Measurements from ENCODE around the gene WFIKKN1.
A peak's percentile ranks its signal among the peaks of the same experiment; 100 is the strongest.

The WFIKKN1 gene

DNA sequence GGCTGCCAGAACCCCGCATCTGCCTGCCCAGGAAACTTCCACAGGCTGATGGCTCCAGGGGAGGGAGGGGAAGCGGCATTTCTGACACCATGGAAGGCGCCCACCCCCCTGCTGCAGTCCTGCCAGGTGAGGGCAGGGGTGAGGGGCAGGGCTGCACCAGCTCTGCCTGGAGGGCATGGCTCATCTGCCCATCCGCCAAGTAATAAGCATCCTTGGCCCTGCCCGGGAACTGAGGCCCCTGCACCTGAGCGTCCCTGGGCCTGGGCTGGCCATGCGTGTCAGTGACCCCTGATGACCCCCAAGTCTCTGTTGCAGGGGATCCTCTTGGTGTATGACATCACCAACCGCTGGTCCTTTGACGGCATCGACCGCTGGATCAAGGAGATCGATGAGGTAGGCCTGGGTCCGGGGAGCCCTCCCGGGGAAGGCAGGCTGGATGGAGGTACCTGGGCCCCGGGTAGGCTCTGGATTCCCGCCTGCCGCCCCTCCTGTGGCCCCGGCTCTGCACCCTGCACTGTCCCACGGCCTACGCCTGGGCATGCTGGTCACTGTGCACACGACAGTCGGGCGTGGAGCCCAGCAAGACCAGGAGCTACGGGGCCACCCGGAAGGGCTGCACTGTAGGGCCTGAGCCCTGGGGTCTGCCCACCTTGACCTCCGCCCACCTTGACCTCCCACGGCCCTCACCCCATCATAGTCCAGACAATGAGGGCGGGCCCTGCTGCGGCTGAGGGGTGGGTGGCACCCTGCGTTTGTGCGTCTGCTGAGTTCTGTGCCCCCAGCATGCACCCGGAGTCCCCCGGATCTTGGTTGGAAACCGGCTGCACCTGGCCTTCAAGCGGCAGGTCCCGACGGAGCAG lies 5.4 kb upstream of the WFIKKN1 start:
- DNase-seq: no peak

DNA sequence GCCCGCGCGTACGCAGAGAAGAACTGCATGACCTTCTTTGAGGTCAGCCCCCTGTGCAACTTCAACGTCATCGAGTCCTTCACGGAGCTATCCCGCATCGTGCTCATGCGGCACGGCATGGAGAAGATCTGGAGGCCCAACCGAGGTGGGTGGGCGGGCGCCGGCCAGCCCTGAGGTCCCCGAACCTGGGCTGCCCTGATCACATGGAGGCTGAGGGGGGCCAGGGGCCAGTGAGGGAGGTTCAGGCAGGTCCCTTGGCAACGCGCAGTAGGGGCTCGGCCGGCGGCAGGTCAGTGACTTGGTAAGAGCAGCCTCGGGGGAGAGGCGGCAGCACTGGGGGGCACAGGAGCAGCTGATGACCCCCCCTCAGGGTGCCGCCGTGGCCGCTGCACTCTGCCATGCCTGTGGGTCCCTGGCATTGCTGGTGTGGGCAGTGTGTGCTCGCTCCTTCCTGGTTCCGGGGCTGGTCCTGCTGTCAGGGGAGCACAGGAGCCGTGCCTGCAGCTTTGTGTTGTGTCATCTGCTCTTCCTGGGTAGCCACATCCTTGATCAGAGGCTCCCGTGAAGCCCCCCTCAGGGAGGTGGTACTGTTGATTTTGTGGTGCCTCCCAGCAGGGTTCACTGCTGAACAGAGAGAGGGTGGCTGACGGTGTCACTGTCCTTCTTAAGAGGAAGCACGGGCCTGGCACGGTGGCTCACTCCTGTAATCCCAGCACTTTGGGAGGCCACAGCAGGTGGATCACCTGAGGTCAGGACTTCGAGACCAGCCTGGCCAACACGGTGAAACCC lies 4.6 kb upstream of the WFIKKN1 start:
- no peak for DNase-seq

DNA sequence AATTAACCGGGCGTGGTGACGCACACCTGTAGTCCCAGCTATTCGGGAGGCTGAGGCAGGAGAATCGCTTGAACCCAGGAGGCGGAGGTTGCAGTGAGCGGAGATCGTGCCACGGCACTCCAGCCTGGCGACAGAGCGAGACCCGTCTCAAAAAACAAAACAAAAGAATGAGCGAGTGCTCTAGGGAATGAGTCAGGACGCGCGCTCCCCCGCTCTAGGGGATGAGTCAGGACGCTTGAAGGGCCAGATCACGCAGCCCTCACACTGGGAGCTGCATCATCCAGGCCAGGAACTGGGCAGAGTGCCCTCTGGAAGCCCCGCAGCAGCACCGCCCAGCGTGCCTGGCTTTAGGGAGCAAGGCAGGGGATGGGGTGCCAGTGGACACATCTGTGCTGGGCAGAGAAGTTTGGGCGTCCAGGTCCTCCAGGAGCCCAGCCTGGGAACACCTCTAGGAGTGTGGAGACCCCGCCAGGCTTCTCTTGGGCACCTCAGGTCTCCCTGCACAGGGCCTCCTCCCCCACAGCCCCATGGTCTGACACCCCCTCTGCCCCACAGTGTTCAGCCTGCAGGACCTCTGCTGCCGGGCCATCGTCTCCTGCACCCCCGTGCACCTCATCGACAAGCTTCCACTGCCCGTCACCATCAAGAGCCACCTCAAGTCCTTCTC lies 3.9 kb upstream of the WFIKKN1 start:
- no peak for DNase-seq

DNA sequence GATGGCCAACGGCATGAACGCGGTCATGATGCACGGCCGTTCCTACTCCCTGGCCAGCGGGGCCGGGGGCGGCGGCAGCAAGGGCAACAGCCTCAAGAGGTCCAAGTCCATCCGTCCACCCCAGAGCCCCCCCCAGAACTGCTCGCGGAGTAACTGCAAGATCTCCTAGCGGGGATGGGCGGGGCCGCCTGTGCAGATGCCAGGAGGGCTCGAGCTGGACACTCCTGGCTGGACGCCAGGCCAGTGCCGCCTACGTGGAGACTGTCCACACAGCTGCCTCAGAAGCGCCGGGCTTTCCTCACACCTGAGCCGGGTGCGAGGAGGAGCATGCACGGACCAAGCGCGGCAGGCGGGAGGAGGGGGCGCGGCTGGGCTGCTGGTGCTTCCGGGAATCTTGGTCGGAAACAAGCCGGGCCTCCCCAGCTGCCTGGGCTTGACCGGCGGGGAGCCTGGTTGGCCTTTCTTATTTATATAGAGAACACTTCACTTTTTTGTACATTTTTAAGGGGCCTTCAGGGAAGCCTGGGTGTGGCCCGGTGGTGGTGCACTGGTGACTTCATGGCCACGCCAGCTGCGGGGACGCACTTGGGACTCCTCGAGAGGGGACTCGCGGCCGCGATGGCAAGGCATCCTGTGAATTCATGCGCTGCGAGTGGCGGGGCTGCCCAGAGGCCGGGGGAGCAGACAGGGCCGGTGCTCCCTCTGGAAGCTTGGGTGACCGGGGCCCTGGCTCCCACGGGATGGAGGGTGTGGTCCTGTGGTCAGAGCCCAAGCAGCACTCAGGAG lies 3.1 kb upstream of the WFIKKN1 start:
- no peak for DNase-seq

DNA sequence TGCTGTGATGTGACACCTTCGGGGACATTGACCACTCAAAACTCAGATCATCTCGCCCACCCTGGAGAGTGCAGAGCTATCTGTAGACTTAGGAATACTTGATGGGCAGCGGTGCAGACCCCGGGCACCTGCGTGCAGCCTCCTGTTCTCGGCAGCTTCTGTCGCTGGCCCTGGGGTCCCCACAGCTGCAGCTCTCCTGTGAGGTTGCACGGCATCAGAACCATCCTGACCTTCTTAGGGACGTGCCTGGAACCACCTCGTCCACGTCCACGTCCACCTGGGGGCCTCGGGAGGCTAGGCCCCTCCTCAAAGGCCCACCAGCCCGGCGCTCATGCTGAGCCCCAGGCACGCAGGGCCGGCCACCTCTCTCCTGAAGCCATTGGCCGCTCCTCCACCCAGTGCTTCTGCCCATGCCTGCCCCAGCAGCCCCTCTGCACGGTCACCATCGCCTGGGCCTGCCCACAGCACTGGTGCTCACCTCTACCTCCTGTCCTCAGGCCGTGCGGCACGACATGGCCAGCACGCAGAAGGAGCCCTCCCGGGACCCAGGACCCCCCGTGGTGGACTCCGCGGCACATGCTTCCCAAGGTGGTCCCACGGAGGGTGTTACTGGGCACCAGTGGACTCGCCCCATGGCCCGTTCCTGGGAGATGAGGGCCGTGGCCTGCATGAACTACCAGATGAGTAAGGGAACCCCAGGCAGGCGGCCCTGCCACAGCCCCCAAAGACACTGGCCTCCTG lies 2.3 kb upstream of the WFIKKN1 start:
- no peak for DNase-seq

DNA sequence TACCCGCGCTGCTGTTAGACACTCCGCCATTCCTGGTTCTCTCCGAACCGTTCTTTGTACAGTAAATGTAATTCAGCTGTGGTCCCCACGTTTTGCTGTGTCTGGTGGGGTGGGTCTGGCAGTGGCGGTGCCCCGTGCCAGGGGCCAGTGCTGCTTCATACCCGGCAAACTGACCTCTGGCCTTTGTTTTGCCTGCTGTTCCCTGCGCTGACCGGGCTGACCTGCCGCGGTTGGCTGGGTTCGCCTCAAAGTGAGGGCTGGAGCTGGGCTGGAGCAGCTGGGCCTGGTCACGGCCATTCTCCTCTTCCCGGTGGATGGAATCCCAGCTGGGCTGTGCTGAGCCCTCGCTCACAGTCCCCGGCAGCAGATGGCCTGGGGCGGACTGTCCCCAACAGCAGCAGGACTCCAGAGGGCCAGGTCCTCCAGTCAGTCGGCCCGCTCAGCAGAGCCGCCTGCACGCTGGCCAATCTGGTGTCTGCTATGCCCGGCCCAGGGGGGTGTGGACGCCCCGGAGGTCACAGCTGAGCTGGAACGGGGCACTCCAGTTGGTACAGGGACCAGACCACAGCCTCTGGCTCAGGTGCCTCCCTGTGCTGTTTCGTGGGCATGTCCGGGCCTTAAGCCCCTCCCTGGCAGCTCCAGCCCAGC lies 1.5 kb upstream of the WFIKKN1 start:
- DNase-seq: no peak

DNA sequence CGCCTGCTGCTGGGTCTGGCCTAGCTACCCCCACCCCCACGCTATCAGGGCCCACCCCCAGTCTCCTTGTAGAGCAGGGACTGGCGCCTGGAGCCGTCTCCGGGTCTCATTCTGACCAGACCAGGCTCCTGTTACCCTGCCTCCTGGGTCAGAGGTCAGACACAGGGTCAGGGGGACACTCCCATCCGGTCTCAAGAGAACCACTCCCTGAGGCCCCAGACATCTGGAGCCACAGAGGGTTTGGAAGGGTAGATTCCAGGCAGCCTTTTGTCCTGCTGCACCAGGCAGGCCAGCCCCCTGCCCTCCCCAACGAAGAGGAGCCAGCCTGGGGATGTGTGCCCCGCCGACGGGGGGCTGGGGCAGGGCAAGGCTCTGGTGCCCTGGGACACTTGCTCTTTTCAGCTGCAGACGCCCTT lies 944 bp upstream of the WFIKKN1 start:
- DNase-seq: no peak

DNA sequence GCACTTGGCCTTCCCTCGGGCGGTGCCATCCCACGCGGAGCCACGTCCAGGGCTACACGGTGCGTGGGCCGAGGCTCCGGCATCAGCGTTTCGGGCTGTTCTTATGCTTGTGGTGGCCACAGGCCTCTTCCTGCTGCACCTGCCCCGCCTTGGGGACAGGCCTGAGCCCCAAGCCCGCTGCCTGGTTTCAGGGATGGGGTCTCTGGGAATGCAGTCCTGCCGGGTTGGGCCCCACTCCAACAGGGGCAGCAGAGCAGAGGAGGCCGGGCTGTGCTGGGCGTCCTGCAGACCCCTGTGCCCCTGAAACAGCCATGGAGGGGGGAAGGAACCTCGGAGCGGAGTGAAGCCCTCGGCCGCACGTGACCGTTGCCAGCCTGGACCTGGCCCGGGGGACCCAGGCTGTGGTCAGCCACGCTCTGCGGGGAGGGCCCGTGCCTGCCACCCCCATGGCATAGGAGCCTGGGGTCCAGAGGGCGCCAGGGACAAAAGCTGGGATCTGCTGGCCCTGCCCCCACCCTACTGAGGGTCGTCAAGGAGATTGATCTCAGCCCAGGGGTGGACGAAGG lies 453 bp upstream of the WFIKKN1 start:
- DNase-seq: no peak

DNA sequence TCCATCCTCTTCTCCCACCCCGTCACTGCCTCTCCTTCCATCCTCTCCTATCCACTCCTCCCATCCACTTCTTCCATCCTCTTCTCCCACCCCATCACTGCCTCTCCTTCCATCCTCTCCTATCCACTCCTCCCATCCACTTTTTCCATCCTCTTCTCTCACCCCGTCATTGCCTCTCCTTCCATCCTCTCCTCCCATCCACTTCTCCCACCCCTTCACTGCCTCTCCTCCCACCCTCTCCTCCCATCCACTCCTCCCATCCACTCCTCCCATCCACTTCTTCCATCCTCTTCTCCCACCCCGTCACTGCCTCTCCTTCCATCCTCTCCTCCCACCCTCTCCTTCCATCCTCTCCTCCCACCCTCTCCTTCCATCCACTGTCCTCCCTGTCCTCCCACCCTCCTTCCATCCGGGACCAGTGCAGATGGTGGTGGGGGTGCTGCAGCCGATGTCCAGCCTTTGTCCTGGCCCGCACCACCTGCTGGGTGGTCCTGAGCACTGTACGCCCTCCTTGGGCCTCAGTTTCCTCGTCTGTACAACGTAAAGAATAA lies 1.1 kb downstream of the WFIKKN1 start:
- DNase-seq: no peak

DNA sequence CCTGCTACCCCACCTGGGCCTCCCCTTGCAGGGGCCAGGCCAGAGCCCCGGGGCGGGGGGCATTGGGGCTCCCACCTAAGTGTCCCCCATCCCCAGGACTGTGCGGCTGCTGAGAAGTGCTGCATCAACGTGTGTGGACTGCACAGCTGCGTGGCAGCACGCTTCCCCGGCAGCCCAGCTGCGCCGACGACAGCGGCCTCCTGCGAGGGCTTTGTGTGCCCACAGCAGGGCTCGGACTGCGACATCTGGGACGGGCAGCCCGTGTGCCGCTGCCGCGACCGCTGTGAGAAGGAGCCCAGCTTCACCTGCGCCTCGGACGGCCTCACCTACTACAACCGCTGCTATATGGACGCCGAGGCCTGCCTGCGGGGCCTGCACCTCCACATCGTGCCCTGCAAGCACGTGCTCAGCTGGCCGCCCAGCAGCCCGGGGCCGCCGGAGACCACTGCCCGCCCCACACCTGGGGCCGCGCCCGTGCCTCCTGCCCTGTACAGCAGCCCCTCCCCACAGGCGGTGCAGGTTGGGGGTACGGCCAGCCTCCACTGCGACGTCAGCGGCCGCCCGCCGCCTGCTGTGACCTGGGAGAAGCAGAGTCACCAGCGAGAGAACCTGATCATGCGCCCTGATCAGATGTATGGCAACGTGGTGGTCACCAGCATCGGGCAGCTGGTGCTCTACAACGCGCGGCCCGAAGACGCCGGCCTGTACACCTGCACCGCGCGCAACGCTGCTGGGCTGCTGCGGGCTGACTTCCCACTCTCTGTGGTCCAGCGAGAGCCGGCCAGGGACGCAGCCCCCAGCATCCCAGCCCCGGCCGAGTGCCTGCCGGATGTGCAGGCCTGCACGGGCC lies 1.9 kb downstream of the WFIKKN1 start:
- DNase-seq: no peak

DNA sequence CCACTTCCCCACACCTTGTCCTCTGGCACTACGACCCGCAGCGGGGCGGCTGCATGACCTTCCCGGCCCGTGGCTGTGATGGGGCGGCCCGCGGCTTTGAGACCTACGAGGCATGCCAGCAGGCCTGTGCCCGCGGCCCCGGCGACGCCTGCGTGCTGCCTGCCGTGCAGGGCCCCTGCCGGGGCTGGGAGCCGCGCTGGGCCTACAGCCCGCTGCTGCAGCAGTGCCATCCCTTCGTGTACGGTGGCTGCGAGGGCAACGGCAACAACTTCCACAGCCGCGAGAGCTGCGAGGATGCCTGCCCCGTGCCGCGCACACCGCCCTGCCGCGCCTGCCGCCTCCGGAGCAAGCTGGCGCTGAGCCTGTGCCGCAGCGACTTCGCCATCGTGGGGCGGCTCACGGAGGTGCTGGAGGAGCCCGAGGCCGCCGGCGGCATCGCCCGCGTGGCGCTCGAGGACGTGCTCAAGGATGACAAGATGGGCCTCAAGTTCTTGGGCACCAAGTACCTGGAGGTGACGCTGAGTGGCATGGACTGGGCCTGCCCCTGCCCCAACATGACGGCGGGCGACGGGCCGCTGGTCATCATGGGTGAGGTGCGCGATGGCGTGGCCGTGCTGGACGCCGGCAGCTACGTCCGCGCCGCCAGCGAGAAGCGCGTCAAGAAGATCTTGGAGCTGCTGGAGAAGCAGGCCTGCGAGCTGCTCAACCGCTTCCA lies 2.7 kb downstream of the WFIKKN1 start:
- no peak for DNase-seq

DNA sequence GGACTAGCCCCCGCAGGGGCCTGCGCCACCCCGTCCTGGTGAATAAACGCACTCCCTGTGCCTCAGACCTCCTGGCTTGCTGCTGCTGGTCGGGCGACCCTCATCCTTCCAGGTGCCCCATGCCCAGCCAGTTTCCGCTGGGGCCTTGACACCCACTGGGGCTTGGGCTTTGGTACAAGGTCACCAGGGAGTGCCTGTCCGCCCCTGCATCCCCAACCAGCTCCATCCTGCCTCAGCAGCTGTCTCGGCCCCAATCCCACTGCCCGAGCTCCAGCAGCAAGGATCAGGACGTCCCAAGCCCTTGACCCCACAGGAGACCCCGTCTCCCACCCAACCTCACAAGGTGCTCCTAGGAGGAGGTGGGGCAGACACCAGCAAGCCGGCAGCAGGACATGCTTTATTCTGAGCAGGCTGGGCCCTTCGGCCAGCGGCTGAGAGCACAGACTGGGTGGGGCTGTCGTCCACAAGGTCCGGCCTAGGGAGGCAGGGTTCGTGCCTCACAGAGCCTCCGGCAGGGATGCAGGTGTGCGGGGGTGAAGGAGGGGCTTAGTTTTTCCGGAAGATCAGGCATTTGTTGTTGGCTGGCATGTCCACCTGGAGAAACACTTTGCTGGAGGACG lies 3.4 kb downstream of the WFIKKN1 start:
- DNase-seq: no peak

DNA sequence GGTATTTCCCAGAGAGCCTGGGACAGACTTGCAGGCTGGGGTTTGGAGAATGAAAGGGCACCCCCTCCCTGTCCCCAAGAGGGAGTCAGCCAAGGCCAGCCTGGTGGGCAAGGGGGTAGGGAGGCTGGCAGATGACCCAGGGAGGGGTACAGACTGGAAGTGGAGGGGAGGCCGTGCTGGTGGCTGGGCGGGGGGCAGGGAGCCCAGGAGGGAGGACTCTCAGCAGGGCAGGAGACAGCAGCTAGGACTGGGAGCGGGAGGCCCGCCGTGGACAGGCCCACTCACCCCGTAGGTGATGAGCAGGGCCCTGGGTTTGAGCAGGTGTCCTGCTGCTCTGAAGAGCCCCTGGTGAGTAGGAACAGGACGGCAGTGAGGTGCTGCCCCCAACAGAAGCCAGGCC lies 4.2 kb downstream of the WFIKKN1 start:
- no peak for DNase-seq

DNA sequence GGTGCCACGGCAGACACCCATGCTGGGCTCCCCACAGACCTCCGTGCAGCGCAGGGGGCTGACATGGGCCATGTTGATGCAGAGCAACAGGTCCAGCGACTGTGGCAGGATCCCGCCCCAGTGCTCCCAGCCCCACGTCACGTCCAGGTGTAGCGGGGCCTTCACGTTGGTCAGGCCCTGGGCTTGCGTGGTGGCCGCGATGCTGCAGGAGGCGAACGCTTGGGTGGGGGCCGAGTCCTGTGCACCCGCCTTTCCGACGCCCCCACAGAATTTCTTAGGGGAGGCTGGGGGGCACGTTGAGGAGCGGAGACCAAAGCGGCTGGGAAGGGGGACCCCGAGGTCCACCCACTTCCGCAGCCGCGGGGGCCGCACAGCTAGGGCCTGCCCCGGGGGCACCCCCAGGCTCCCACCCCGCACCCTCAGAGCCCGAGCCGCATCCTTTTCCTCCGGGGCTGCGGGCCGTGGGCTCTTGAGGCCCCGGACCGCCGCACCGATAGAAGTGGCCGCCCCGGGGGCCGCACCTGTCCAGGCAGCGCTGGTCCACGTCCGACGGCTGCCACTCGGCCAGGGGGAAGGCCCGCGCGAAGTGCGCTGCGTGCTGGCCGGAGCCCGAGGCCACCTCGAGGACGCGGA lies 4.9 kb downstream of the WFIKKN1 start:
- no peak for DNase-seq

DNA sequence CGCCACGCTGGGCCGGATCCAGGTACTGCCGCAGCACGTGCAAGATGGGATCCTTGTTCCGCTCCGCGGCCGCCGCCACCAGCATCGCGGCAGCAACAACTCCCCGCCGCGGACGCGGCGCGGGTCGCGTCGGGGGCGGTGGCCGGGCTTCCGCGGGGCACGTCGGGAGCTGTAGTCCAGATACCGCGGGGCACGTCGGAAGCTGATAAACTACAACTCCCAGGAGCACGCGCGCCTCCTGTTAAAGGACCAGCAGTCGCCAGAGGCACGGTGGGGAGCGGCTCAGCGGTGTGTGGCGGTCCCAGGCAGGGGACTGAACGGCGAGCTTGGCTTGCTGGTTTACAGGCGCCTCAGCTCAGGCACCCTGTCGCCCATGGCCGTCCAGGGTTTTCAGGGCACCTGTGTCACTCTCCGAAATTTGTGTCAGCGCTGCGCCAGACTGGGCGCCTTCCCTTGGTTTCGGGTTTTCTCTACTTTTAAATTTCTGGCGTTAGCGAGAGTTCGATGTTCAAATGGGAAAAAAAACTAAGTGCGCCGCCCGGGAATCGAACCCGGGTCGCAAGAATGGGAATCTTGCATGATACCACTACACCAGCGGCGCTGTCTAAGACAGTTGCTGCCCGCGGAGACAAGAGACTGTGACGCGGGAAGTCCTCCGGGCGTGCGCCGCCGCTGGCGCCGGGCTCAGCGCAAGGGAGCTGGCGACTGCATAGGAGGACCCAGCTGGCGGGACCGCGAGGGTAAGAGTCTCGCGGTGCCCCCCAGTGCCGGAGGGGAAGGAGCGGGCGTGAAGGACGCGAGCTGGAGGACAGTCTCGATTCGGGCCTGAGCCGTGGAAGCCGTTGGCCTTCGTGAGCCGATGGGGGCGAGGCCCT lies 5.7 kb downstream of the WFIKKN1 start, which contains the start of gene METTL26:
TSS of gene METTL26 (minus strand) at position 100 of the 875 bp plus-strand sequence. CDS start at position 85, 15 bp downstream.
- DNase-seq: peak; percentile 95

DNA sequence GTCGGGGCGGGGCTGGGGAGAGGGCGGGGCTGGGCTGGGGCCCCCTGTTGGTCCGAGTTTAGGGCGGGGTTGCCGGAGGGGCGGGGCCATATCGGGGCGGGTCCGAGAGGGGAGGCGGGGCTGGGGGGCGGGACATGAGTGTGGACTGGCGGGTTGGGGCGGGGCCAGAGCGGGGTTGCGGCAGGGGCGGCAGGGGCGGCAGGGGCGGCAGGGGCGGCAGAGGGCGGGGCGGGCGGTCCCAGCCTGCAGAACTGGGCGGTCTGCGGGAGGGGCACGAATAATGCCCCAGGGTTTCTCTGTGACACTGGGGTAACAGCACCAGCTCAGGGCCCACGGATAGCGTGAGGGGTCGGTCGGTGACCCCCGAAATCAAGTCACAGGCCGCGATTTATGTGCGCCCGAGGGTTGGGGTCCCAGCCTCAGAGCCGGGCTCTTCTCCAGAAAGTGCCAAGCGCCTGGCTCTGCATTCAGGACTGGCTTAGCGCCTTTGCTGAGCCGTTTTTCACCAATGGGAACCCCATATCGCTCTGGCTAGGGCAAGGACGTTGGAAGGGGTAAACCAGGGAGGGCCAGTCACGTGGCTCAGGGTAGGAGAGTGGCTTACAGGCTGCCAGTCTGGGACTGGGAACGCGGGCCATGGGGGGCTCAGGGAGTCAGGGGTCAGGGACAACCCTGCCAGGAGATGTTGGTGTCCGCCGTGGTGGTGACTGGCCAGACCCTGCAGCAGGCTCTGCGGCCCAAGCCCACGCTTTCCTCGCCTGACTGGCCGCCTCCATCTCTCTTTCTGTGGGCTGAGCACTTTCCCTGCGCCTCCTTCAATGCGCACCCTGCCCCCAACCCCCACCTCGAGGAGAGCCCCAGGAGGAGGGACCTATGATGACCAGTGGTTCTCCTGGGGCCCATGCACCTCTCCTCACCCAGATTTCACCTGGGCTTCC lies 6.6 kb downstream of the WFIKKN1 start:
- peak; percentile 95 for DNase-seq

Measured in midbrain (tissue), 1 donor.